Heart right ventricle (tissue), 16 donors: Measurements from ENCODE around the gene MAGOH. TPM values are rescaled to one million over a fixed set of nuclear protein-coding genes. Genes with fewer than 3 reads are reported as not detected.
A peak's percentile ranks its signal among the peaks of the same experiment; 100 is the strongest.

Source experiments
- ATAC-seq, 8 donors: fragments of 200-7000 bp; cut with Tn5 transposase; one replicate each; pipeline ENCODE4 v1.9.1; 2020; ENCODE audit warnings: mild to moderate bottlenecking in 8 of 8, moderate library complexity in 8 of 8, moderate number of reproducible peaks in 1 of 8
- DNase-seq, 2 donors: peaks; one replicate each; pipeline ENCODE4 v3.0.0-alpha.2; 2020
- H3K27ac ChIP-seq, 10 donors: fragments of 200-600 bp; sonication (generic) in 2 of 10; one replicate each; pipeline versions ENCODE4 v1.5.0 to v1.8.0; 2020 to 2022; ENCODE audit warnings: mild to moderate bottlenecking in 3 of 10
- H3K27me3 ChIP-seq, 7 donors: fragments of 200-600 bp; one replicate each; pipeline ENCODE4 v1.8.0; 2021 to 2022; ENCODE audit warnings: mild to moderate bottlenecking in 2 of 7
- H3K36me3 ChIP-seq, 9 donors: fragments of 200-600 bp; sonication (generic) in 1 of 9; one replicate each; pipeline versions ENCODE4 v1.5.0 to v1.8.0; 2020 to 2022; ENCODE audit warnings: mild to moderate bottlenecking in 2 of 9
- H3K4me1 ChIP-seq, 9 donors: fragments of 200-600 bp; sonication (generic) in 1 of 9; one replicate each; pipeline versions ENCODE4 v1.5.0 to v1.8.0; 2020 to 2022; ENCODE audit warnings: mild to moderate bottlenecking in 4 of 9
- H3K4me3 ChIP-seq, 10 donors: fragments of 200-600 bp; sonication (generic) in 2 of 10; one replicate each; pipeline versions ENCODE4 v1.5.0 to v1.8.0; 2020 to 2022; ENCODE audit warnings: mild to moderate bottlenecking in 7 of 10, moderate library complexity in 2 of 10
- H3K9me3 ChIP-seq, 11 donors: fragments of 200-600 bp in 10 of 11; sonication (generic) in 2 of 11; one replicate each; pipeline versions ENCODE4 v1.5.0 to v1.8.0; 2013 to 2022; ENCODE audit warnings: mild to moderate bottlenecking in 2 of 11, control low read depth in 1 of 11, moderate library complexity in 1 of 11
- CTCF ChIP-seq, 9 donors: fragments of 200-600 bp; sonication (generic) in 2 of 9; IDR thresholded peaks; one replicate each; pipeline versions ENCODE4 v1.5.0 to v1.8.0; 2021 to 2022; ENCODE audit warnings: antibody characterized with exemption in 9 of 9, mild to moderate bottlenecking in 5 of 9, moderate library complexity in 1 of 9
- WGBS, 2 donors: extraction: QIAGEN DNeasy Blood & Tissue Kit; methylation state at CpG; one replicate each; pipeline ENCODE4 v1.1.7; 2013; ENCODE audit warnings: inconsistent platforms in 1 of 2; 5-methylcytosine and 5-hydroxymethylcytosine counted together
- intact Hi-C, 10 donors: fragments of 100-400 bp; cut with DNase I; formaldehyde crosslinking; loops; one replicate each; pipeline versions ENCODE4 v1.11.1 to v1.14.2; 2022
- polyA plus RNA-seq, 2 donors: library from polyadenylated mRNA; stranded (reverse); fragments of 200-250 nt; gene quantifications; one replicate each; pipeline ENCODE4 v1.2.3, GENCODE V29; 2013
- total RNA-seq, 10 donors: library from RNA; stranded (reverse); fragmentation: NEBNext Ultra II Directional in 3 of 10; extraction: Animal tissue kit (Norgen Biotek cat#: 25700) in 3 of 10; gene quantifications; one replicate each; pipeline versions ENCODE4 v1.2.1 to v1.2.4, GENCODE V29; 2021 to 2023
- donor health status: Arrhythmogenic right ventricular cardiomyopathy.
- donor health status: ischemic (EF 13 %, LVEDD 7.1; RV severe dilation, severe dysfunction).
- donor health status: healthy with polysubstance abuse.
- donor health status: DM: no; HTN: yes; CAD: no.
- donor health status: DM: no; HTN: no; CAD: no.
- donor health status: ischemic (EF 25% LVEDD 6.9; RV normal size, moderate dysfunction).
- donor health status: ischemic (EF 25% LVEDD 5.7; RV mildly dilated, moderate dysfunction).
- donor health status: healthy.
- donor health status: DM: yes; HTN: yes; CAD: no.
- donor health status: Ischemic cardiomyopathy.
- donor health status: ischemic (EF 35%, LVEDD 5.7; RV mildly dilated, moderate dysfunction).
- donor health status: nonischemic (EF 11% LVEDD 7.7; RV severe dilation, severe dysfunction).
- donor health status: DM: yes; HTN: yes; CAD: no.
- donor health status: PGD.
- donor health status: ischemic (EF 29% LVEDD 5.4; RV normal size, mild dysfunction).
- donor health status: nonischemic (EF 23%, LVEDD 6.1; RV moderate dilation, normal function).

The MAGOH gene
- total and polyA plus RNA-seq, 12 donors = 17.3 to 67.3 (median 22.9) TPM

- Histone ChIP-seq H3K4me1 (peaks cover 0 to 13% (median 0%) of the 10 kb centered on the region in 9 donors), H3K9me3 (no peaks in the 10 kb centered on the region), H3K27ac (no peak overlapping the region), H3K27me3 (peaks cover 0 to 8% (median 0%) of the 10 kb centered on the region in 7 donors), H3K4me3 (no peak overlapping the region), H3K36me3 (peaks cover 0 to 6% (median 0%) of the 10 kb centered on the region in 9 donors)
- intact Hi-C loops = loop anchor here in 1 of 10 donors (2.0 kb wide), 1 partner anchor 112 kb away; no protein-coding TSS in a partner anchor
- no peak for TF ChIP-seq CTCF (IDR thresholded peaks at IDR 0.05)
- ATAC-seq (no peak), DNase-seq (no peak)
- WGBS, 2 donors = 92 to 93% methylated on average over 8 of the region's 8 CpGs
These were observed 42.2 kb upstream of the MAGOH start for GRCh38 chr1:53280496-53280895.

DNA sequence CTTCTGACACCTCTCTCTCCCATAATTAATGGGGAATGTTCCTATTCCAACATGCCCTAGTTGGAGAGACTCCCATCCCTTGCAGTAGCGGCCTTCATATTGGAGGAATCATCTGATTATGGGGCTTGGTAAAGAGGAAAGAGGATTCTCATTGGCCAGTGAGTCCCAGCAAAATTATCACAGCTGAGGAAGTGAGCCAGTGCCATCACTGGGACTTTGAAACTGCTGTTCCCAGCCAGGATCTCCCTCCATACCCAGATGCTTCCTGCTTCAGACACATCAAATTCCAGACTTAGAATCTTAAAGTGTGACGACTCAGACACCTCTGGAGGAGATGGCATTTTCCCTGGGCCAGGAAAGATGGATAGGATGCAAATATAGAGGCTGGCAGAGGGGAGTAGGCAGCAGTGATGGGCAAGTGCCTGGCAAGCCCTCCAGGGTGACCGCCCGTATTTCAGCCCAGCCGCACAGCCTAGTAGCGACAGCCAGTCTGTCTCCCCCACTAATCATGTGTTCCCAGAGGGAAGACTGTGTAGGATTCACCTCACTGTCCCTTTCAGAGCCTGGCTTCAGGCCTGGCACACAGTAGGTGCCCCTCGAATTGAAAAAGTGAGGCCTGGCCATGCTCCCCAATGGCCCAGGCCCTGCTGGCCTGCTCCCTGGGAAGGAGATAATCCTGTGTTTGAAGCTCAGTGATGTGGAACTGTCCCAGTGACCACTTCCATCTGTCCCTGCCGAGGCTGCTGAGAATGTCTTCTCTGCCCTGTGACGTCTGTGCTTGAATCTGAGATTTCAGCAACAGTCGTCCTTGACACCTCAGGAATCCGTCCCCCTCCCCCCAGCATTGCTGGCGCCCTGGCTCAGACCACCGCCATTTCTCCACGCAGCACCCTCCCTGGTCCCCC, 41.2 kb upstream of the MAGOH start:
- 75 to 86% methylated on average over 14 of the region's 14 CpGs for WGBS, 2 donors
- TF ChIP-seq CTCF (IDR thresholded peaks at IDR 0.05) = no peak
- Histone ChIP-seq H3K4me3 (no peak overlapping the region), H3K36me3 (no peaks in the 10 kb centered on the region), H3K9me3 (no peaks in the 10 kb centered on the region), H3K4me1 (peaks cover 0 to 4% (median 0%) of the 10 kb centered on the region in 9 donors), H3K27ac (no peak overlapping the region), H3K27me3 (peaks cover 0 to 8% (median 0%) of the 10 kb centered on the region in 7 donors)
- ATAC-seq (no peak), DNase-seq (no peak)
- intact Hi-C loops = loop anchor here in 3 of 10 donors (2.0 to 10.0 kb wide), 2 partner anchors 113 to 475 kb away; no protein-coding TSS in a partner anchor

DNA sequence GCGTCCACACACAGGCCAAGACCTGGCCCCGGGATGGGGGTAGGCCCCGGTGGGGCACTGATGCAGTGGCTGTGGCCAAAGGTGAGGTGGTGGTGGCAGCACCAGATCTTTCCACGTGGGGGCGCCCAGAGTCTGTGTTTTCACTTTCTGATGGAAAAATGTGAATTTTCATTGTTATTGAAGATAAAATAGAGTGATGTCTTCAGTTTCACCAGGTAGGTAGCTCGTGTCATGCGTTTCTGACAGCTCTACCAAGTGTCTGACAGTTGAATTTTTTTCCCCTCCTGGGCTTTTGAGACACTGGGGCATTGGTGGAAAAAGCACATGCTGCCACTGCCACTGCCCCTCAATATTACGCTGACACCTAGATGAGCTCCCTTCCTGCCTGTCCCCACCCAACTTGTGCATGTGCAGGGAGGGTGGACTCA, 40.0 kb upstream of the MAGOH start:
- H3K36me3 ChIP-seq = no peaks in the 10 kb centered on the region
- no peak overlapping the region for H3K4me3 ChIP-seq
- DNase-seq = peak; percentile 40 to 58
- TF ChIP-seq CTCF (IDR thresholded peaks at IDR 0.05) = peak; percentile 82 to 93 (median 90)
- H3K9me3 ChIP-seq = no peaks in the 10 kb centered on the region
- intact Hi-C loops = loop anchor here in 9 of 10 donors (1.0 to 10.0 kb wide), 3 partner anchors 114 to 476 kb away; no protein-coding TSS in a partner anchor
- H3K27ac ChIP-seq = no peak overlapping the region
- no peaks in the 10 kb centered on the region for H3K4me1 ChIP-seq
- peaks cover 0 to 8% (median 0%) of the 10 kb centered on the region in 7 donors for H3K27me3 ChIP-seq
- WGBS, 2 donors = 14 to 16% methylated on average over 8 of the region's 8 CpGs
- peak in 7 of 8 donors; percentile 50 to 67 (median 58) for ATAC-seq

- H3K27ac ChIP-seq = no peak overlapping the region
- H3K9me3 ChIP-seq = no peaks in the 10 kb centered on the region
- TF ChIP-seq CTCF (IDR thresholded peaks at IDR 0.05) = no peak
- H3K27me3 ChIP-seq = peaks cover 0 to 8% (median 0%) of the 10 kb centered on the region in 7 donors
- H3K4me1 ChIP-seq = no peaks in the 10 kb centered on the region
- 95 to 97% methylated on average over 5 of the region's 5 CpGs for WGBS, 2 donors
- H3K36me3 ChIP-seq = no peaks in the 10 kb centered on the region
- ATAC-seq = no peak
- intact Hi-C loops = loop anchor here in 1 of 10 donors (1.0 to 10.0 kb wide), 2 partner anchors 116 to 477 kb away; no protein-coding TSS in a partner anchor
- H3K4me3 ChIP-seq = no peak overlapping the region
- DNase-seq = no peak
These were observed 39.0 kb upstream of the MAGOH start for GRCh38 chr1:53277326-53277725.
